DND-41 (cell line): ENCODE data around the gene VWA1.
"Not testable (repeated sequence)": the region's sequence is repeated elsewhere in the genome, so short reads cannot be mapped to it uniquely, and the experiment has no call there.

Source experiments
- ATAC-seq: fragments of 200-7000 bp; cut with Tn5 transposase; 3 replicates; pipeline ENCODE4 v1.9.1; 2021; ENCODE audit warnings: low read depth; ENCODE audit not compliant: insufficient read depth
- DNase-seq: peaks from one replicate; pipeline ENCODE4 v3.0.0-alpha.2; 2020
- H2AFZ ChIP-seq: 2 replicates; pipeline ENCODE4 v1.6.0; 2012; ENCODE audit warnings: low read depth, low read length
- H3K27ac ChIP-seq: 2 replicates; pipeline ENCODE4 v1.5.1; 2012; ENCODE audit warnings: low read length, inconsistent platforms
- H3K27me3 ChIP-seq: fragments of 200-600 bp; sonication (generic); 2 replicates; pipeline ENCODE4 v1.6.0; 2012; ENCODE audit warnings: low read length, mild to moderate bottlenecking, inconsistent platforms; ENCODE audit not compliant: insufficient read depth, poor library complexity
- H3K36me3 ChIP-seq: 2 replicates; pipeline ENCODE4 v1.5.1; 2012; ENCODE audit warnings: low read length, inconsistent platforms; ENCODE audit not compliant: insufficient read depth
- H3K4me1 ChIP-seq: 2 replicates; pipeline ENCODE4 v1.5.1; 2012; ENCODE audit warnings: mild to moderate bottlenecking, low read length; ENCODE audit not compliant: insufficient read depth
- H3K4me2 ChIP-seq: 2 replicates; pipeline ENCODE4 v1.6.0; 2012; ENCODE audit warnings: mild to moderate bottlenecking, moderate library complexity, low read length, inconsistent platforms; ENCODE audit not compliant: insufficient read depth
- H3K4me3 ChIP-seq, 2 experiments: fragments of 200-600 bp in 1 of 2; shearing (Covaris generic) in 1 of 2; 2 replicates each; pipeline ENCODE4 v1.5.1; 2012 to 2016; ENCODE audit warnings: inconsistent platforms in 2 of 2, low read length in 2 of 2, mild to moderate bottlenecking in 2 of 2, low read depth in 1 of 2, moderate library complexity in 1 of 2
- H3K79me2 ChIP-seq: 2 replicates; pipeline ENCODE4 v1.6.0; 2012; ENCODE audit warnings: low read length, inconsistent platforms; ENCODE audit not compliant: insufficient read depth
- H3K9ac ChIP-seq: 2 replicates; pipeline ENCODE4 v1.6.0; 2012; ENCODE audit warnings: low read depth, mild to moderate bottlenecking, inconsistent platforms, low read length, moderate library complexity
- H3K9me3 ChIP-seq: 2 replicates; pipeline ENCODE4 v1.5.1; 2012; ENCODE audit warnings: low read length, moderate library complexity, mild to moderate bottlenecking, inconsistent platforms; ENCODE audit not compliant: insufficient read depth, severe bottlenecking
- H4K20me1 ChIP-seq: 2 replicates; pipeline ENCODE4 v1.6.0; 2012; ENCODE audit warnings: low read length; ENCODE audit not compliant: insufficient read depth
- EZH2 ChIP-seq: IDR thresholded peaks from 3 replicates; pipeline ENCODE4 v1.6.1; 2012; ENCODE audit warnings: borderline replicate concordance, low read depth, mild to moderate bottlenecking, moderate library complexity, low read length, inconsistent platforms; ENCODE audit not compliant: severe bottlenecking
- TF ChIP-seq, protein P1 (sequence below): IDR thresholded peaks from 2 replicates; pipeline ENCODE4 v1.5.1; 2012; ENCODE audit warnings: borderline replicate concordance, low read length, moderate library complexity, mild to moderate bottlenecking; ENCODE audit not compliant: poor library complexity, severe bottlenecking; ENCODE audit errors: extremely low read depth

Gene VWA1

DNA sequence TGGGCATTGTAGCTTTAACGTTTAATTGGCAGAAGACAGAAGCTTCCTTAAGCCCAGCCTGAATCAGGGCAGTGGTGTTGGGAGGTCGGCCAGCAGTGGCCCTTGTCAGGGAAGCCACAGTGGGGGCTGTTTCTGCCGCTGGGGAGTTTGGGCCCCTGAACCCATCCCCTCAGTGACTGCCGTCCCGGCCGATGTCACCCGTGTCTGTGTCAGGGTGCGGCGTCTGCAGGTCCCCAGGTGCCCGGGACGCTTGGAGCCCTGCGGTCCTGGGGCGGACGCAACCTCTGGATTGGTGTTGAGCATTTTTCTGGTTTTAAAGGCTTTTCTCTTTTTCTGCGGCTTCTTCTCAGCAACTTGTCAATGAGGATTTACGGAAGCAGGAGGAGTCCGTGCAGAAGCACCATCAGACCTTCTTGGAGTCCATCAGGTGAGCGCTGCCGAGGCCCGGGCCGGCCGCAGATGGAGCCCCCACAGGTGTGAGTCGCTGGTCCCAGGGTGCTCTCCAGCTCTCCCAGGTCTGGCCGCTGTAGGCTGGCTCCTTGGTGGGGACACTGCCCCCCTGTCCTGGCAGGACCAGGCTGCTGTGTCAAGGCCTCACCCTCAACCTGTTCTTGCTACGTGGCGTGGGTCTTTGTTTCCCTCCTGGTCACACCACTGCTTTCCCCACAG, 16.3 kb downstream of the VWA1 start:
- Histone ChIP-seq H3K9ac (no peak overlapping the region), H2AFZ (no peak overlapping the region), H3K4me1 (no peaks in the 10 kb centered on the region), H3K36me3 (no peaks in the 10 kb centered on the region), H3K9me3 (no peaks in the 10 kb centered on the region), H3K27ac (no peak overlapping the region), H3K4me3 (no peak overlapping the region), H3K4me2 (no peak overlapping the region), H3K79me2 (no peaks in the 10 kb centered on the region), H3K27me3 (no peaks in the 10 kb centered on the region), H4K20me1 (no peaks in the 10 kb centered on the region)
- TF ChIP-seq, protein P1, sequence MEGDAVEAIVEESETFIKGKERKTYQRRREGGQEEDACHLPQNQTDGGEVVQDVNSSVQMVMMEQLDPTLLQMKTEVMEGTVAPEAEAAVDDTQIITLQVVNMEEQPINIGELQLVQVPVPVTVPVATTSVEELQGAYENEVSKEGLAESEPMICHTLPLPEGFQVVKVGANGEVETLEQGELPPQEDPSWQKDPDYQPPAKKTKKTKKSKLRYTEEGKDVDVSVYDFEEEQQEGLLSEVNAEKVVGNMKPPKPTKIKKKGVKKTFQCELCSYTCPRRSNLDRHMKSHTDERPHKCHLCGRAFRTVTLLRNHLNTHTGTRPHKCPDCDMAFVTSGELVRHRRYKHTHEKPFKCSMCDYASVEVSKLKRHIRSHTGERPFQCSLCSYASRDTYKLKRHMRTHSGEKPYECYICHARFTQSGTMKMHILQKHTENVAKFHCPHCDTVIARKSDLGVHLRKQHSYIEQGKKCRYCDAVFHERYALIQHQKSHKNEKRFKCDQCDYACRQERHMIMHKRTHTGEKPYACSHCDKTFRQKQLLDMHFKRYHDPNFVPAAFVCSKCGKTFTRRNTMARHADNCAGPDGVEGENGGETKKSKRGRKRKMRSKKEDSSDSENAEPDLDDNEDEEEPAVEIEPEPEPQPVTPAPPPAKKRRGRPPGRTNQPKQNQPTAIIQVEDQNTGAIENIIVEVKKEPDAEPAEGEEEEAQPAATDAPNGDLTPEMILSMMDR, result no peak
- TF ChIP-seq EZH2, result no peak
- DNase-seq (no peak), ATAC-seq (no peak)

DNA sequence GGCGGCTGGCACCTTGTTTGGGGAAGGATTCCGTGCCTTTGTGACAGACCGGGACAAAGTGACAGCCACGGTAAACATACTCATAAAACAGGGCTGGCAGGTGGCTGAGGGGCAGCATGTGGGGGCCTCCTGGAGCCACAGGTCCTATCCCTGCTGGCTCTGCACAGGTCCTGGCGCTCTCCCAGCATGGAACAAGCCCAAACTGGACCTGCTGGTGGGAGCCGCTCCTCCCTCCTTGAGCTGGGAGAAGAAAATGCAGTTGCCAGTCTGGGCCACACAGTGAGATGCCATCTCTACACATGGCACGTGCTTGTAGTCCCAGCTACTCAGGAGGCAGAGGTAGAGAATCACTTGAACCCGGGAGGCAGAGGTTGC, 16.9 kb downstream of the VWA1 start:
- ATAC-seq, H4K20me1 ChIP-seq, H3K4me2 ChIP-seq, H3K36me3 ChIP-seq, H2AFZ ChIP-seq, H3K4me1 ChIP-seq, H3K9me3 ChIP-seq, DNase-seq, H3K79me2 ChIP-seq, H3K9ac ChIP-seq, H3K4me3 ChIP-seq, H3K27ac ChIP-seq, H3K27me3 ChIP-seq: not testable (repeated sequence)

DNA sequence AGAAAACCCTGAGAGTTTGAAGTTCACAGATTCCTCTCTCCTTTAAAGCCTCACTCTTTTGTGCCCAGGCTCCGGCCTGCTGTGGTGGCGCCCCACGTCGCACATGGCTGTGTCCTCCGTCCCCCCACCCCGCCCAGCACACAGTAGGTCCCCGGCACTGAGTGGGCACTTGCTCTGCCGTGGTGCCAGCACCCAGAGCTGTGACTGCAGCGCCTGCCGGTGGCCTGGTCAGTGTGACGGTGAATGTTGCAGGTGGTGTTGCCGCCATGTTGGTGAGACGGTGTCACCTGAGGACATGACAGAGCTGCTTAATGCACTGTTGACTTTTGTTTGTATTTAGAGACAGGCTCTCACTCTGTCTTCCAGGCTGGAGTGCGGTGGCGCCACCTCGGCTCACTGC, 17.4 kb downstream of the VWA1 start:
- Histone ChIP-seq H3K27me3 (no peaks in the 10 kb centered on the region), H3K4me1 (no peaks in the 10 kb centered on the region), H3K27ac (no peak overlapping the region), H3K9me3 (no peaks in the 10 kb centered on the region), H4K20me1 (no peaks in the 10 kb centered on the region), H3K36me3 (no peaks in the 10 kb centered on the region), H3K4me2 (no peak overlapping the region), H3K9ac (no peak overlapping the region), H3K4me3 (no peak overlapping the region), H3K79me2 (no peaks in the 10 kb centered on the region), H2AFZ (no peak overlapping the region)
- DNase-seq (no peak), ATAC-seq (no peak)
- TF ChIP-seq EZH2, result no peak
- TF ChIP-seq, protein P1, result no peak

DNA sequence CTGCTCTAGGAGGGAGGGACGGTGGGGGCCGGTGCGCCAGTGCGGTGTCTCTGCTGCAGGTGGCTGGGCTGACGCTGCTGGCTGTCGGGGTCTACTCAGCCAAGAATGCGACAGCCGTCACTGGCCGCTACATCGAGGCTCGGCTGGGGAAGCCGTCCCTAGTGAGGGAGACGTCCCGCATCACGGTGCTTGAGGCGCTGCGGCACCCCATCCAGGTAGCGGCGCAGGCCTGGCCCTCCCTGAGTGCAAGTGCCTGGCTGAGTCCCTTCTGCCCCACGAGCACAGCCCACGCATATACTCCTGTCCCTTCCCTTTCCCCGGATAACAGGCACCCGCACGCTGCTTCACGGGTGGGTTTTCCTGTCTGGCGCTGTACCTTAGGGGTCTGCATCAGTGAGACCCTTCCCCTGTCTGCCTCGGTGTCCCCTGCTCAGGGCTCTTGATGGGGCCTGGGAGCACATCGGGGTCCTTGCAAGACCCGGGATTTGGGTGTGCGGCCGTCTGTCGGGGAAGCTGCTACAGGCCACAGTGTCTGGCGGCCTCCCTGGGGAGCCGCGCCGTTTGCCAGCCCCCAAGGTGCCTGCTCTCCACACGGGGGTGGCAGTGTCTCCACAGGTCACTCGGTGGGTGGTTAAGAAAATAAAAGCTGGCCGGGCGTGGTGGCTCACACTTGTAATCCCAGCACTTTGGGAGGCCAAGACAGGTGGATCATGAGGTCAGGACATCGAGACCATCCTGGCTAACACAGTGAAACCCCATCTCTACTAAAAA, 19.0 kb downstream of the VWA1 start:
- H3K79me2 ChIP-seq, H3K4me3 ChIP-seq, H3K4me2 ChIP-seq, H4K20me1 ChIP-seq, DNase-seq, H3K36me3 ChIP-seq, H2AFZ ChIP-seq, H3K27ac ChIP-seq, ATAC-seq, H3K9ac ChIP-seq, H3K4me1 ChIP-seq, H3K27me3 ChIP-seq, H3K9me3 ChIP-seq: not testable (repeated sequence)
